Transverse colon (tissue), 4 donors: ENCODE data around the gene ZNF135. TPM values are rescaled to one million over a fixed set of nuclear protein-coding genes. Genes with fewer than 3 reads are reported as not detected.

Experiments used
- DNase-seq: peaks from one replicate; pipeline ENCODE4 v3.0.0-alpha.2; 2019
- H3K27ac ChIP-seq, 4 donors: fragments of 200-600 bp; sonication (generic); 2 replicates each; pipeline ENCODE4 v1.5.1; 2016 to 2018; ENCODE audit warnings: inconsistent platforms in 4 of 4
- H3K27me3 ChIP-seq: fragments of 200-600 bp; sonication (generic); 2 replicates; pipeline ENCODE4 v1.5.1; 2017; ENCODE audit warnings: inconsistent platforms
- H3K36me3 ChIP-seq, 4 donors: fragments of 200-600 bp; sonication (generic); 2 replicates each; pipeline ENCODE4 v1.5.1; 2017 to 2019; ENCODE audit warnings: inconsistent platforms in 4 of 4
- H3K4me1 ChIP-seq, 4 donors: fragments of 200-600 bp; sonication (generic); 2 replicates each; pipeline ENCODE4 v1.5.1; 2017 to 2020; ENCODE audit warnings: inconsistent platforms in 4 of 4
- H3K4me3 ChIP-seq, 4 donors: fragments of 200-600 bp; sonication (generic); 1 replicate in 1 of 4; 2 replicates in 3 of 4; pipeline versions ENCODE4 v1.5.1 to v1.6.1; 2017 to 2019; ENCODE audit warnings: inconsistent platforms in 4 of 4
- H3K9me3 ChIP-seq, 2 donors: fragments of 200-600 bp; sonication (generic); 2 replicates each; pipeline ENCODE4 v1.5.1; 2017 to 2019; ENCODE audit warnings: inconsistent platforms in 2 of 2
- EP300 ChIP-seq: sonication (generic); formaldehyde crosslinking; IDR thresholded peaks from one replicate; pipeline ENCODE4 v1.6.1; 2017; ENCODE audit warnings: antibody characterized with exemption, low read depth
- POLR2A ChIP-seq: fragments of 450-650 bp; IDR thresholded peaks from one replicate; pipeline ENCODE4 v1.6.1; 2016; ENCODE audit warnings: antibody characterized with exemption, mild to moderate bottlenecking, moderate library complexity
- POLR2AphosphoS5 ChIP-seq, 3 donors: sonication (generic); formaldehyde crosslinking; IDR thresholded peaks; one replicate each; pipeline ENCODE4 v1.6.1; 2016; ENCODE audit warnings: antibody characterized with exemption in 3 of 3
- WGBS, 2 donors: methylation state at CpG; one replicate each; pipeline ENCODE4 v1.1.5; 2018; ENCODE audit warnings: low coverage in 1 of 2; 5-methylcytosine and 5-hydroxymethylcytosine counted together
- in situ Hi-C, 4 donors: fragments of 200-750 bp; cut with MboI; loops; one replicate each; pipeline versions ENCODE4 v1.15.0 to v1.15.1; 2017; ENCODE audit warnings: low sequenced_read_pairs in 3 of 4, low pct_ligation_motif_present in 1 of 4, low pct_unique_long_range_greater_than_20kb in 1 of 4
- intact Hi-C: fragments of 100-400 bp; cut with DNase I; formaldehyde crosslinking; loops from one replicate; pipeline ENCODE4 v1.15.1; 2023; ENCODE audit warnings: low total_unique reads
- total RNA-seq, 4 donors: library from RNA; depleted of rRNA; stranded (reverse); fragments of >200 nt; gene quantifications; one replicate each; pipeline ENCODE4 v1.1.0, GENCODE V29; 2016
- TF ChIP-seq, protein P1 (sequence below), 5 experiments: fragments of 200-600 bp in 3 of 5; fragments of 450-650 bp in 2 of 5; sonication (generic) in 3 of 5; IDR thresholded peaks; 1 replicate in 2 of 5; 2 replicates in 3 of 5; pipeline ENCODE4 v1.5.1; 2016 to 2017; ENCODE audit warnings: antibody characterized with exemption in 5 of 5, inconsistent platforms in 3 of 5, mild to moderate bottlenecking in 2 of 5, moderate library complexity in 1 of 5

The ZNF135 gene
- total RNA-seq, 4 donors from 2014 or later, result 1.6 to 20.9 (median 2.1) TPM

DNA sequence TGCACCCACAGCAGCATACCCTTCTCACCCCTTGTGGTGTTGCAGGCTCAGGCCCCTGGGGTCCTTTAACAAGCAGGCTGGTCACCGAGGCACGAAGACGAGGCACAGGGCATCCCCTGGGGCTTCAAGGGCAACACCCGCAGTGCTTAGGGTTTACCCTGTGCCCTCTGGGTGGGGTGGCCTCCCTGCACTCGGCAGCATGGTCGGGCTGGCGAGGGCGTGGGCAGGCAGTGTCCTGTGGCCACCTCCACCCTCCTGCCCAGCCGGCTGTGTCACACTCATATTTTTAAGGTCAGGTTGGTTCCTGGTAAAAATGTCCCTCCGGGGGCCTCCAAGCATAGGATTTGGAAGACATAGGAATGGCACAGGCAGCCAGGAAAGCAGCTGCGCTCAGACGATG, 11.4 kb upstream of the ZNF135 start:
- TF ChIP-seq EP300, result no peak
- no peak for TF ChIP-seq POLR2A
- no peak for TF ChIP-seq POLR2AphosphoS5 (IDR thresholded peaks at IDR 0.05)
- TF ChIP-seq, protein P1, sequence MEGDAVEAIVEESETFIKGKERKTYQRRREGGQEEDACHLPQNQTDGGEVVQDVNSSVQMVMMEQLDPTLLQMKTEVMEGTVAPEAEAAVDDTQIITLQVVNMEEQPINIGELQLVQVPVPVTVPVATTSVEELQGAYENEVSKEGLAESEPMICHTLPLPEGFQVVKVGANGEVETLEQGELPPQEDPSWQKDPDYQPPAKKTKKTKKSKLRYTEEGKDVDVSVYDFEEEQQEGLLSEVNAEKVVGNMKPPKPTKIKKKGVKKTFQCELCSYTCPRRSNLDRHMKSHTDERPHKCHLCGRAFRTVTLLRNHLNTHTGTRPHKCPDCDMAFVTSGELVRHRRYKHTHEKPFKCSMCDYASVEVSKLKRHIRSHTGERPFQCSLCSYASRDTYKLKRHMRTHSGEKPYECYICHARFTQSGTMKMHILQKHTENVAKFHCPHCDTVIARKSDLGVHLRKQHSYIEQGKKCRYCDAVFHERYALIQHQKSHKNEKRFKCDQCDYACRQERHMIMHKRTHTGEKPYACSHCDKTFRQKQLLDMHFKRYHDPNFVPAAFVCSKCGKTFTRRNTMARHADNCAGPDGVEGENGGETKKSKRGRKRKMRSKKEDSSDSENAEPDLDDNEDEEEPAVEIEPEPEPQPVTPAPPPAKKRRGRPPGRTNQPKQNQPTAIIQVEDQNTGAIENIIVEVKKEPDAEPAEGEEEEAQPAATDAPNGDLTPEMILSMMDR (IDR thresholded peaks at IDR 0.05), result no peak
- intact Hi-C loops (no loop called here), in situ Hi-C loops (no loop called here)
- no peaks in the 10 kb centered on the region for H3K27me3 ChIP-seq
- no peaks in the 10 kb centered on the region for H3K4me1 ChIP-seq
- H3K9me3 ChIP-seq, result peaks cover 22 to 59% of the 10 kb centered on the region in 2 donors
- H3K27ac ChIP-seq, result no peak overlapping the region
- no peak overlapping the region for H3K4me3 ChIP-seq
- H3K36me3 ChIP-seq, result no peaks in the 10 kb centered on the region
- 96% methylated on average over 12 of the region's 12 CpGs; no CpG with 5 or more reads in 1 of the 2 donors for WGBS, 2 donors
- DNase-seq, result no peak

DNA sequence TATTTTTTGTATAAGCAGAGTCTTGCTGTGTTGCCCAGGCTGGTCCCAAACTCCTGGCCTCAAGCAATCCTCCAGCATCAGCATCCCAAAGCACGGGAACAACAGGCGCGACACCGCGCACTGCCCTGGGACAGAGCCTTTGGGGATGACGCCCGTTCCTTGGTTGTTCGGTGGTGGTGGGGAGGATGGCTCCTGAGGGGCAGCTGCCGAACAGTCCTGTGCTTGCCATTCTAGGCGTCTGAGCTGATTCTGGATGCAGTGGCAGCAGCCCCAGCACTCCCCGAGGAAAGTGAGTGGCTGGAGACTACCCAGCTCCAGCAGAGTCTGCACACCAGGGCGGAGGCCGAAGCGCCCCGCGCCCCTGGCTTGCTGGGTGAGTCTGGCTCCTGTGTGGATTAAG, 6.8 kb upstream of the ZNF135 start:
- in situ Hi-C loops, result no loop called here
- TF ChIP-seq POLR2A, result no peak
- no peak for TF ChIP-seq POLR2AphosphoS5 (IDR thresholded peaks at IDR 0.05)
- no peak for TF ChIP-seq EP300
- TF ChIP-seq, protein P1 (IDR thresholded peaks at IDR 0.05), result no peak
- H3K36me3 ChIP-seq, result no peaks in the 10 kb centered on the region
- H3K4me3 ChIP-seq, result no peak overlapping the region
- DNase-seq, result no peak
- H3K4me1 ChIP-seq, result no peaks in the 10 kb centered on the region
- WGBS, 2 donors, result 96% methylated on average over 12 of the region's 16 CpGs; no CpG with 5 or more reads in 1 of the 2 donors
- H3K27me3 ChIP-seq, result no peaks in the 10 kb centered on the region
- intact Hi-C loops, result no loop called here
- H3K27ac ChIP-seq, result no peak overlapping the region
- peaks cover 13 to 49% of the 10 kb centered on the region in 2 donors for H3K9me3 ChIP-seq

DNA sequence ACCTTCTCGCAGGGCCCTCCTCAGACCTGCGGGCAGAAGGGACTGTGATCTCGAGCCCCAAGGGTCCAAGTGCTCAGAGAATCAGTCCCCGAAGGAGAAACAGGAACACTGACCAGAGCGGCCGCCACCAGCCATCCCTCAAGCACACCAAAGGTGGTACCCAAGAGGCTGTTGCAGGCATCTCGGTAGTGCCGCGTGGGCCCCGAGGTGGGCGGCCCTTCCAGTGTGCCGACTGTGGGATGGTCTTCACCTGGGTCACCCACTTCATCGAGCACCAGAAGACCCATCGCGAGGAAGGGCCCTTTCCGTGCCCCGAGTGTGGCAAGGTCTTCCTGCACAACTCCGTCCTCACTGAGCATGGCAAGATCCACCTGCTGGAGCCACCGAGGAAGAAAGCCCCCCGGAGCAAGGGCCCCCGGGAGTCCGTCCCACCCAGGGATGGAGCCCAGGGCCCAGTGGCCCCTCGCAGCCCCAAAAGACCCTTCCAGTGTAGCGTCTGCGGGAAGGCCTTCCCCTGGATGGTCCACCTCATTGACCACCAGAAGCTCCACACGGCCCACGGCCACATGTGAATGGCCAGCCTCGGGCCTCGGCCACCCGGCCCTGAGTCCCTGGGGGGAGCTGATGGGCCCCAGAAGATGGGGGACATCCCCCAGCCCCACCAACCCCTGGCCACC, 5.5 kb upstream of the ZNF135 start:
- Histone ChIP-seq H3K27me3 (no peaks in the 10 kb centered on the region), H3K4me1 (no peaks in the 10 kb centered on the region), H3K27ac (no peak overlapping the region), H3K9me3 (peaks cover 8 to 49% of the 10 kb centered on the region in 2 donors), H3K36me3 (no peaks in the 10 kb centered on the region), H3K4me3 (no peak overlapping the region)
- 93% methylated on average over 30 of the region's 30 CpGs; no CpG with 5 or more reads in 1 of the 2 donors for WGBS, 2 donors
- DNase-seq, result no peak
- intact Hi-C loops (no loop called here), in situ Hi-C loops (no loop called here)
- TF ChIP-seq POLR2A (no peak), POLR2AphosphoS5 (IDR thresholded peaks at IDR 0.05) (no peak), EP300 (no peak)
- TF ChIP-seq, protein P1 (IDR thresholded peaks at IDR 0.05), result no peak

DNA sequence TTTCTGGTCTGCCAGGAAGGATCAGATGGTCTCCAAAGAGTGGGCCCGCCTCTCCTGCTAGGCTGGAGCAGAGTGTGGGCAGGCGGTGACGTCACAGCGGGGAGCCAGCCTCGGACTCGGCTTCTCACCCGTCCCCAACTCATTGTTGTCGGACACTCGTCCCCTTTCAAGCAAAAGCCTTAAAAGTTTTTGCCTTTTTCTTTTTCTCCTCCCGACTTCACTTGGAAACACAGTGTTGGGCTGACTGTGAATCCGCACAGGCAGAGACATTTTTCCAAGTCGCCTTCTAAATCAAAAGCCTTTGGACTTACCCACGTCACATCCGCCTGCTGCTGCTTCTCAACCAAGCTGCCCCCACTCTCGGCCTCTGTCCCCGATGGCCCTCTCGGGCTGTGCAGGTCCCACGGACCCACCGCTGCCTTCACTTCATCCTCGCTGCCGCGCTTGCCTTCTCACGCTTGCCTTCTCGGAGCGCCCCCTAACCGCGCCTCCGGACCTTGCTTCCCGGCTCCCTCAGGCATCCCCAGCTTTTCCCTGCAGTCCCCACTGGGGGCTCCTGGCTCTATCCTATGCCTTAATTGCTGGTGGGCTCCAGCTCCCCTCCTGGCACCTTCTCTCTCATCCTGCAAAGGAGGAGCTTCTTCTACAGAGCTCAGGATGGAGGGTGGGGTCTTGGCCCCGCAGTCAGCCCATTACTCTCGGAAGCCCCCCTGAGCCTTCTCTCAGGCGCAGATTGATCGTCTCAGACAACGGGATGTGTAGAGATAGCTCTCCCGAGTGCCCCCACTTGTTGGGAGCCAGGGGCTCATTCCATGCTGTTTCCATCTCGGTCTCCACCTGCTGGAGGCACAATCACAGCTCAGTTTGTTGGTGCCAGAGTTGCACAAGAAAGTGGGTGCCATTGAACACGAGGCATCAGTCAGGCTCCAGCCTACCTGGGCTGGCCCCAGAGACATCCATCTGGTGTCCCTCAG, 3.9 kb upstream of the ZNF135 start:
- Histone ChIP-seq H3K4me1 (peaks cover 0 to 7% (median 2%) of the 10 kb centered on the region in 4 donors), H3K9me3 (peaks cover 0 to 40% of the 10 kb centered on the region in 2 donors), H3K36me3 (no peaks in the 10 kb centered on the region), H3K27ac (peak overlapping the region in 3 of 4 donors; percentile 39 to 57 (median 52)), H3K4me3 (peak overlapping the region in 3 of 4 donors; percentile 9 to 29 (median 11)), H3K27me3 (no peaks in the 10 kb centered on the region)
- DNase-seq, result peak; percentile 14
- intact Hi-C loops (no loop called here), in situ Hi-C loops (no loop called here)
- no peak for TF ChIP-seq POLR2A
- TF ChIP-seq, protein P1 (IDR thresholded peaks at IDR 0.05), result no peak
- TF ChIP-seq POLR2AphosphoS5 (IDR thresholded peaks at IDR 0.05), result no peak
- TF ChIP-seq EP300, result no peak
- 14 to 46% methylated on average over 12 to 37 of the region's 37 CpGs for WGBS, 2 donors
